CD4-positive, alpha-beta T cell treated with Interferon alpha-2 for 1 hour (primary cell): ENCODE results near the gene RPS21.
A peak's percentile ranks its signal among the peaks of the same experiment; 100 is the strongest.

Experiments used
- DNase-seq, 2 donors: peaks; one replicate each; pipeline ENCODE4 v3.0.0-alpha.2; 2020 to 2022

Gene RPS21

DNA sequence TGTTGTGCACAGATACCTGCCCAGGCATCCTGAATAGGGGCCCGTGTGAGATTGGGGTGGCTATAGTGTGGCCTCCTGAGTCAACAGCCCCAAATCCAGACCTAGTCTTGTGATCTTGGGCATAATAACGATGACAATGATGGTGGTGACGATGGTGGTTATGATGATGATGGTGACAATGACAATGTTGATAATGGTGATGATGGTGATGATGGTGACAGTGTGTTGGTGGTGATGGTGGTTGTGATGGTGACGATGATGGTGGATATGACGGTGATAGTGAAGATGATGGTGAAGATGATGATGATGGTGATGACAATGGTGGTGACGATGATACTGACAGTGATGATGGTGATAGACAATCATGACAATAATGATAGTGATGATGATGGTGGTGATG, 5.1 kb upstream of the RPS21 start:
- no peak for DNase-seq

DNA sequence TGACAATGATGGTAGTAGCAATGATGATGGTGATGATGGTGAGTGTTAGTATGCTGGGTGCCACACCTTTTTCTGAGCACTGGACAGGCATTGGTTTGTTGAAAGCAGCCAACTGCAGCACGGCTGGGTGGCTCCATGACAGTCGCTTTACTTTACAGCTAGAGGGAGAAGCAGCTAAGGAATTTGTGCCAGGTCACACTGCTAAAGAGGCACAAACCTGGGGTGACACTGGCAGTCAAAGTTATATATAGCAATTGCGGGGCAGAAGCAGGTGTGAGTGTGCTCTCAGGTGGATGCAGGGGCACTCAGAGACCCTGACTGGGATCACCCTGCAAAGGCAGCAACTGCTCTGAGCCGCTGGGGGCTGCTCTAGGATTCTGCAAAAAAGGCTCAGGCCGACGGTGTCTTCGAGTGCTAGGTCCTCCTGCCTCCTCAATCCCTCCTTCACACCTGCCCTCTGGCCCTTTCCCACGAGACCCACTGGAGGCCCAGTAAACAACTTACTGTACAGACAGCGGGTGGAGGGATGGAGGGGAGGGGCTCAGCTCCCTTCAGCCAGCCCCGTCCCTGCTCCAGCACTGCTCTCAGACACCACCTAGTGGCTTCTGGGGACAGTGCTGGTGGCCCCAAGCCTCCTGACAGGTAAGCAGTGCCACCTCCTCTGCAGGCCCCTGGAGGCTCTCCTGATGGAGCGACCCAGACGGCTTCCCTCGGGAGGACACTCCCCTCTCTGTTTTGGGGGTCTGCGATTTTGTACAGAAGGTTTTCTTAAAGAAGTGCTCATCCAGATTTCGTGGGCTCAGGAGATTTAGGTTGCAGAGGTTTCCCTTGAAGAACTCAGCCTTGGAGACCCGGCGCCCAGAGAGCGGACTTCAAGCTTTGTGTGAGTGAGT, 4.4 kb upstream of the RPS21 start:
- peak; percentile 80 to 84 for DNase-seq

DNA sequence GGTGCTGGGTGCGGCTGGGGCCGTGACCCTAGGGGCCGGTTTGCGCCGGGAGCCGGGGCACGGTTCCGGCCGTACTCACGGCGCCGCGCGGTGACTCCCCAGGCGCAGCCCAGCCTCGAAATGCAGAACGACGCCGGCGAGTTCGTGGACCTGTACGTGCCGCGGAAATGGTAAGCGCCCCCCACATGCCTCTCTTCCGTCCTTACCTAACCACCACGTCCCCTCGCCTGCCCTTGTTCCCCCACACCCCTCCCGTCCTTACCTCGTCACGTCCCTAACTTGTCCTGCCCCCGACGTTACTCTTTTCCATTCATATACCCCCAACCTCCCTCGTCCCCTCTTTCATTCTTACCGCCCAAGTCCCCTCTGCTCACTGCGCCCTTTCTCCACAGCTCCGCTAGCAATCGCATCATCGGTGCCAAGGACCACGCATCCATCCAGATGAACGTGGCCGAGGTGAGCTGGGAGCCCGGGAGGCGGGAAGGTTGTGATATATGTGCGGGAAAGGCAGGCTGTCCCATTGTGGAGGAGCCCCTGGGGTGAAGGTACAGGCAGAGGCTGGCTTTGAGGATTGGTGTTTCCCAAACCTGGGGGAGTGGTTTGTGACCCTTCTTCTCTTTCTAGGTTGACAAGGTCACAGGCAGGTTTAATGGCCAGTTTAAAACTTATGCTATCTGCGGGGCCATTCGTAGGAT, 463 bp downstream of the RPS21 start:
- DNase-seq, result no peak

DNA sequence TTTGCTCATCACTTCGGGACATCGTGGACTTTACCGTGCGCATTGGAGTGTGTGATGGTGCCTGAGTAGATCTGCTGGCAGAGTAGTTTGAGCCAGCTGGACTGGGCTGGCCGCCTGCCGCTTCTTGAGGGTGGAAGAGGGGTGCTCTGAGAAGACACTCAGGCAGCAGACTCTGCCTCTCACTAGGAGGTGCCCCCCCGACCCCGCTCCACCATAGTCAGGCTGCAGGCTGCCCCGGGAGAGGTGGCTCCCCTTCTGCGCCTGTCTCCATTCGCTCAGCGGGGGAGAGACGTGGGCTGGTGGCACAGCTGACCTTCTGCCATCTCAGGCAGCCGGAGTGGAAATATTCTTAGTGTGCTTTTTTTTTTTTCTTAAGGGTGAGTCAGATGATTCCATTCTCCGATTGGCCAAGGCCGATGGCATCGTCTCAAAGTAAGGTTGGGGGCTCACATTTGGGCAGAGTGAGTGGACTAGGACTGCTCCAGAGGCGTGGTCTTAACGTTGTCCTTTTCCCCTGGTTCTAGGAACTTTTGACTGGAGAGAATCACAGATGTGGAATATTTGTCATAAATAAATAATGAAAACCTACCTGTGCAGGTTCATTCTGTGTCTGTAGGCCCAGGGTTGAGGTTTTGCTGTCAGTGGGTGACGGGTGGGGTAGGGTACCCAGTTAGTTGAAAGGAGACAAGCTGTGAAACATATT, 1.2 kb downstream of the RPS21 start:
- DNase-seq, result no peak

DNA sequence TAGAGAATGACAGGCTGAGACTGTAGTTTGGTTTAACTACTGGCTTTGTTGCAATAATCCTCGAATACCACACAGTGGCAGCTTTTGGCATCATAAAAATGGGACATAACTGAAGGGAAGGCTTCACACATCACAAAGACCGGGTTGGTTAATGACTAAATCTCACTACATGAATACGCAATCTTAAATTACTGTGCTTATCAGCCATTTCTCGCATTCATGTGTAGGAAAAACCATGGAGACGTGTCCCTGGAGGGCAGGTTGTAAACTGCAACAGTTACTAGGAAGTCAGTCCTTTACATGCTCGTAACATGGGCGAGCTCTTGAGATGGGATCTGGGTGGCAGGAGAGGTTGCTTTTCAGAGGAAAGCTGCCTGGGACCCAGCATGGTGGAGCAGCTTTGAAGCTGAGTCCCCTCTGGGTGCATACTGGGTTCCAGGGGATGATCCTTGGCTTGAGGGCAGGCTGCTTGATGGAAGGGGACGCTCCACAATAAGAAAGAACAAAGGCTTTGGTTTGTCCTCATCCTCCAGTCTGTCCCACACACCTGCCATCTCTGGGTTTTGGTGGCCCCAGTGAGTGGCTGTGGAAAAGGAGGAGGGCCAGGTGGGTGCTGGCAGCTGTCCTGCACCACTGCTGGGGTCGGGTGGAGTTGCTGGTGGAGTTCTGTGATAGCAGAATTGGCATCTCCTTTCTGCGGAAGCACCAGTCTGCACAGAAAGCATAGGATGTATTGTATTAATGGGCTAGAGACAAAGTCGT, 2.1 kb downstream of the RPS21 start:
- no peak for DNase-seq

DNA sequence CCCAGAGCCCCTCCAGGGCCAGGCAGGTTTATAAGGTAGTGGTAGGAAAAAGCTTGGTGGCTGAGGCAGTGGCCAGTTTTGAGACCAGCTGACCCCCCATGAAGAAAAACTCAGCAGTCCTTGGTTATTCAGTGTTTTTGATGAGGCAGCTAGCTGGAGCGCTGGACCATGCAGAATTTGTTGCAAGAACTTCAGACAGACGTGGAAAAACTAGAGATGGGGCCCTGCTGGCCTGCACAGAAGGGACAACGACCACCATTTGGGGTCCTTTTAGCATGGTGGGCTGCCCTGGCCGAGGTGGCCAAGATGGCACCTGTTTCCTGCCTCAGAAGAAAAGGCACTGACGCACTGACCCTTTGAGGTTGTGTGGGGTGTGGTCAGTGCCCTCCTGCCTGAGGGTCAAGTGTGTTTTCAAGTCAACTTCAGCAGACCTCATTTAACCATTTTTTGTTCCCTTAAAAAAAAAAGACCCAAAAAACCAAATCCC, 2.7 kb downstream of the RPS21 start:
- DNase-seq, result no peak

DNA sequence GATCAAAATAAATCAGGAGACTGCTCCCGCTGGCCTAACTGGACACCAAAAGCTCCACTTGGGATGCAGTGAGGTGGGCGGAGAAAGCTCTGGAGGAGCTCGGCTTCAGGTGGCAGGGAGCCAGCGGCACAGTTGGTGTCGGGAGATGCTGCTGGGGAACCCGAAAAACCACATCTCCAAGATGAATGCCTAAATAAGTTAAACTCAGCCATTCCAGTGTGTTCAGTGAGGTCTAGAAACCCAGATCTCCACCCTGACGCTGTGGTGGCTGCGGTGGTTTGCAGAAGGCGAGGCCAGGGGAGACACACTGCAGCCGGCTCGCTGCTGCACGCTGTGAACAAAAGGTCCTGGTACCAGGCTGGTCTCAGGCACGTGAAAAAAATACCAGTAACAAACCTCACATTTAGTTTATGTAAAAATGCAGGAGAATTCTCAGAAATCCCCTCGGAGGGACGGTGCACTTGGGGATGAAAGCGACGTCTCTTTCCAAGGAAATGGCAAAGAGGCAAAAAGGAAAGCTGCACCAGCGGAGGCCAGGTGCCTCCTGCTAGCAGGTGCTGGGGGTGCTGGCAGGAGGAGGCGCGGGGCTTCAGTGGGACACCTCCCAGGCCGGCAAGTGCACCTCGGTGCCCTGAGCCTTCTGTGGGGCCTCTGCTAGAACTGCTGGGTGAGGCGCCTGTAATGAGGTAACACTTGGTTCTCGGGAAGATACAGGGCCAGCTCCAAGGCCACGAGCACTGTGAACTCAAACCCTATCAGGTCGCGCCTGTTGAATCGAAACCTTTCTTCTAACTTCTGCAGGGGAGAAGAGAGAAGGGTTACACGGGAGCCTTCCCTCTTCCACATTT, 3.6 kb downstream of the RPS21 start:
- DNase-seq, result no peak

DNA sequence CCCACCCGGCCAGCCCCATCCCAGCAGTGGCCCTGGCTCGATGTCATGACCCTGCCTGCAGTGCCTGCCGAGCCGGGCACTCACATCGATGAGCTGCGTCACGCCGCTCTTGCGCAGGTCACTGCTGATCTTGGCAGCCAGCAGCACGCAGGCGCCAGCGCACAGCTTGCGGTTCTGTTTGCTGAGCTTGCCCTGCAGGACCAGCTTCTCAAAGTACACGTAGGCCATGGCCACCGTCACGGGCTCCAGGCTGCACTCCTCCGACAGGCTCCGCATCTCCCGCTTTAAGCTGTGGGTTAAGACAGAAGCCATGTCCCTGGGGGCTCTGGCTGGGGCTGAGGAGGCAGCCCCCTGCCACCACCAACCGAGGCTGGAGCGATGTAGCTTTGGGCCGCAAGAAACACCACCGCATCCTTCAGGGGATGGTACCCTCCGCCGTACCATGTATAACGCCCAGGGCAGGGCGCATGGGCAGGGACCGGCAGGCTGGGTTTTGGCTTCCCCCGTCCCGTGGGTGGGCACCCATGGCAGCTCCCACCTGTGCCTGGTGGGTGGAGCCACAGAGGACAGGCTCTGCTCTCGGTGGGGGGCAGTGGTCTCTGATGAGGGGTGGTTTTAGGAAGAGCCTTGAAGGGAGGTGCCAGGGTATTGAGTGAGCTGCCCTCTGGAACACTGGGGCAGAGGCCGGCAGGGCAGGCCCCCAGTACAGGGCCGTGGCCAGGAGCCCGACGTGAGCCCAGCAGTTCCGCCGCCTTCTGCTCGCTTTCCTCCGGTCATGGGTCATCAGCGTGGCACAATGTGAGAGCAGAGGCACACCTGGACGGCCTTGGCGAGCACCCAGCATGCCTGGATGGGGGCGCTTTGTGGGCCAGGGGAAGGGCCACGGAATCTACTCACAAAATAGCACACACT, 4.5 kb downstream of the RPS21 start:
- no peak for DNase-seq

DNA sequence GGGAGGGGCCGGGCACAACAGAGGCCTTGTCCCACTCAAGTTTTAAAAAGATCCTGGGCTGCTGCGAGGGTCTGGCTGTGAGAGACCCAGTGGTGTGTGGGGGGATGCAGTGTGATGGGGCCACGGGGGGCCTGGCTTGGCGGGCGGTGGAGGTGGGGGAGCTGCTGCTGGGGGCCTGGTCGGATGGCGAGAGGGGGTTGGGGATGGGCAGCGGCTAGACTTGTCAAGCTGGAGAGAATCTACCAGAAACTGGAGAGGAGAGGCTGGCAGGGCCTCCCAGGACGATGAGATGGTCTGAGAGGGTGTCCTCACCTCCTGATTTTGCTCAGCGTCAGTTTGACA, 5.1 kb downstream of the RPS21 start:
- no peak for DNase-seq

DNA sequence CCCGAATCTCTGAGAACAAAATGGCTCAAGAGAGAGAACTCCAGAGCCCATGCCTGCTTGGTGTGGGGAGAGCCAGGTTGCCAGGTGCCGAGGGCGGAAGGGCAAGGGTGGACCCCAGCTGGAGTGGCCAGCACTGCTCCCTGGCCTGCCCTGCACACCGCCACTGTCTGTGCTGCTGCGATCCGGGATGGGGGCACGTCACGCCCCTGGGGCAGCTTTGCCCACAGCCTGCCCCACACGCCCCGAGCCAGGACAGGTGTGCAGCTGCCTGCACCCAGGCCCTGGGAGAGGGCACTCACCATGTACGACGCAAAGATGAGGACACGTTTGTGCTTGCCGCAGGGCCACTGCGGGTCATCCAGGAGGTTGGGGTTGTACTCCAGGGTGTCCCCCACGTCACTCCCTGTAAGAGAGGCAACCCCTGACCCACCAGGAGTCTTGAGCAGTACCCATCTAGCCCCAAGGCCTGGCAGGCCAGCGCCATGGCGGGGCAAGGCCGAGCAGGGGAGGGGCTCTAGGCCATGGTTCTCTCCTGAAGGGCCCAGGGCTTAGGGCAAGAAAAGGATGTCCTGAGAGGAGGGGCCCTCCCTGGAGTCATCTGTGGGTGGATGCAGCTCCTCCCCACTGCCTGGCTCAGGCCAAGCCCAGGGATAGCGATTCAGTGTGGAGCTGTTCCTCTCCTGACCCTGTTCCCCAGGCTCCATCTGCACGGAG, 5.9 kb downstream of the RPS21 start:
- DNase-seq, result no peak

DNA sequence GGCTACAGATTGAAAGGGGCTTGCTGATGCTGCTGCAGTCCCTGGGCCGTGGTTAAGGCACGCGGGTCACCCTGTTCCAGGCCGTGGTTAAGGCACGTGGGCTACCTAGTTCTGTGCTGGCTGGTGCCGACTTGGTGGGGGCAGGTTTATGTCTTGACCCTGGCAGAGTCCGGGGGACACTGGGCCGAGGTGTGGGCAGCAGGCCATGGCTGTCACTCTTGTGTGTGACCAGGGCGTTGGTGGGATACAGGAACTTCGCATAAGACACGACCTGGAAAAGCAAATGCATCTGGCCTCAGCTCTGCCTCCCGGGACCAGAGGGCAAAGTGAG, 6.4 kb downstream of the RPS21 start:
- DNase-seq, result no peak

DNA sequence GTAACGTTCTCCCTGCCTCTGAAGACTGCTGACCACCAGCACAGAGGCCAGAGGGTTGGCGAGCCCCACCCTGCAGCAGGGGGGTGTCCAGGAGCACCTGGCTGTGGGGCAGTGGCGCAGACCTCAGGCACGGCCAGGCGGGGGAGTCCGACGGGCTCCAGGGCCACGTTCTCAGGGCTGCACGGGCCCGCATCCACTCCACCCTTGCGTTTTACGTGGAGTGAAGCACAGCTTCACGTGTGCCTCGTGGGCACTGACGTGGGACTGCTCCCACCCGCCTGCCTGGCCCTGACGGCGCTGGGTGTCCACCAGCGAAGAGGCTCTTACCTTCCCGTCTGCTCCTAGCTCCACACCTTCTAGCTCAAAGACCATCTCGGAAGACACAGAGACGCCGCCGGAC, 6.9 kb downstream of the RPS21 start:
- DNase-seq, result no peak

DNA sequence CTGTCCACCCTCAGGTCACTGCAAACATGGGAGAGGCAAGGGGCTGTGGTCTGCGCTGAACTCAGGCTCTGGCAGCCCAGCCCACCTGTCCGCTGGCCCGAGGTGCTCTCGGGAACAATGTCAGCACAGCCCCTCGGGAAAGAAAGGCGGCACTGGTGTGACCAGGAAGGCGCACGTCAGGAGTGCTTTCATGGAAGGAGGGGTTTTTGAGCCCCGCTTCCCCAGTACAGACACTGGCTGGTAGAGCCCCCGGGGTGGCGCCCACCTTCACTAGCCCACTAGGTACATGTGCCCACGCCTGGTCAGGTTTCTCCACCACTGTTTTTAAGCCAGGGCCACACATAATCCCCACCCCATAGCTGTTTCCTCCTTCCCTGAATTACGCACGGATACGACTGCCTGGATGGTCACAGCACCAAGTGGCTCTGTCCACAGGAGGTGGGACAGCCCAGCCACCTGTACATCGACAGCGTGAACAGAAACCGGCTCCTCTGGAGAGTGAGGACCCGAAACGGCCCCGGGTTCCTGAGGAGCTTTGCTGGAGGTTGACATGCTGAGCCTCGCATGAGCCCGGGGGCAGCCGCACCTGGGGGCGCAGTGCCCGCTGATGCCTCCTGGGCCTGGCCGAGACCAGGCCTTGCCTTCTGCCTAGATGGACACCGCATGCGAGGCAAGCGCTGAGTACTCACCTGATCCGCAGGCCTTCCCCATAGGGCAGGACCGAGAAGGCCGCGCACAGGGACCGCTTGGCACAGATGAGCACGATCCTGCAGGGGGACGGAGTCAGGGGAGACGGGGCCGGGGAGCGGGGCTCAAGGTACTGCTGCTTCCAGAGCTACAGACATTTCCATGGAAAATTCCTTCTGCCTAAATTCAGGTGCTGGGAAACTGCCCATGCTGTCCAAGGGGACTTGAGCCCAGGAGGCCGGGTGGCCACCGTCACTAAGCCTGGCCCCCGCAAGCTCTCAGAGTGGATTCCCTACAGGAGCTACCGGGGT, 7.6 kb downstream of the RPS21 start:
- DNase-seq, result no peak

DNA sequence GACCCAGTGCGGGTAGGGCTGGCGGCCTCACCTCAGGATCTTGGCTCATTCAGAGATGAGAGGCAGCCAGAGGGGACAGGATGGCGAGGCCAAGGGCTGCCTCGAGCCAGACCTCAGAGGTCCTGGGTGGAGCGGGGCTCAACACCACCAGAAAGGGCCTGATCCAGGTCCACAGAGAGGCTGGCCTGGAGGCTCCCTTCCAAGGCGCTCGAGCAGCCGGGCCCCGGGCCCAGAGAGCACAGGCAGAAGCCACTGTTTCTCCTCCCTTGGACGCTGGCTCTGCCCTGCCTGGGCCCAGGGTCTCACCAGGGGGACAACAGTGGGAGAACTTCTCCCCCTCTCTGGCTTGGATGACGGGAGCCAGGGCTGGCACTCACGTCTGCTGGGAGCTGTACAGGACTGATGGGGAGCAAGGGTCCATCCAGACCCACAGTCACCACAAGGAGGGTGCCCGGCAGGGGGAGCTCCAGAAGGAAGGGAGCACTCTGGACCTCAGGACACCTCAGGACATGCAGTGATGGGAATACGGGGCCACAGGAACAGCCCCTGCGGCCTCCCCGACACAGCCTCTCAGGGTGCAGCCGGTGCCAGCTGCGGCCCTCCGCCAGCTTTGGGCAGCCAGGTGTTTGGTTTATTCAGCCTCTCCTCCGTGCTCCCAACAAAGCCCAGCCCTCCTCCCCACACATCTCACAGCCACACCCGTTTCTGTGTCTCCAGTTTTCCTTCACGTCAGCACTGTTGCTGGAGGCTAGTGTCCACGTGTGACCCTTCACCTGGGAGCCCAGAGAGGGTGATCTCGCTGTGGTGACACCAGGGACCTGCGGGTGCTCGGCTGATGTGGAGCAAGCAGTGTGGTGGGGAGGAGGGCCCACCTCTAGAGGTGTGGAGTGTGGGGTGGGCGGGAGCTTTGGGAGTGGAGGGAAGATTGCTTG, 8.7 kb downstream of the RPS21 start:
- DNase-seq, result no peak

DNA sequence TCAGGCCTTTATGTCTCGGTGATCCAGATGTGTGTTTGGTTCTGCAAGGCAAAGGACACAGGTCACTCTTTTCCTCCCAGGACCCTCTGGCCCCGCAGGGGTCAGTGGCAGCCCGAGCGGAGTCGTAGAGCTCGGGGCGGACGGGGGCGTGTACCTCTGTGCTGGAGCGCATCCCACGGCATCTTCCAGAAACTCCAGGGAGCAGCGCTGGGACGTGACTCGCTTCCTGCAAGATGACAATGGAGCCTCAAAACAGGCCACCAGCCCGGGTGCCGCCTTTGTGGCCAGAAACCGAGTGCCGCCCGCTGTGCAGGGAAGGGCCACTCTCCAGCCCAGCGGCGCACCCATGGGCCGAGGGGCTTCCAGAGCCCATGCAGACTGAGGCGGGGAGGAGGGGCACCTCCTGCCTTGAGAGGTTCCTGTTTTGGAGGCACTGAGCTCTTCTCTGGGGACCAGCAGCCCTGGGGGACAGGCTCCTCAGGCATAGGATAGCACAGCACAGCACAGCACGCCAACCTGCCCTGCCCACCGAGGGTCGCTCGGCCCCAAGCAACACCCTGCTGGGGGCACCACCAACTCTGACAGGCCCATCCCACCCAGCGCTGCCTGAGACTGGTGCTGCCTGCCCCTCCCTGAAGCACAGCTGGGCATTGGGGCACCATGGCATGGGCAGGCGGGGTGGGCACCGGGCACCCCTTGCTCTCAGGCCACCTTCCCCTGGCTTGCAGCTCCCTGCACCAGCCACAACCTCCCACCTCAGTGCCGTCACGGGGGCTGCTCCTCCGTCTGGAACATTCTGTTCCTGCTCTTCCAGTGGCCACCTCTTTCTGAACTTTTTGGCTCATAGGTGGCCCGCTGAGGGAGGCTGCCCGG, 9.7 kb downstream of the RPS21 start:
- DNase-seq, result no peak

DNA sequence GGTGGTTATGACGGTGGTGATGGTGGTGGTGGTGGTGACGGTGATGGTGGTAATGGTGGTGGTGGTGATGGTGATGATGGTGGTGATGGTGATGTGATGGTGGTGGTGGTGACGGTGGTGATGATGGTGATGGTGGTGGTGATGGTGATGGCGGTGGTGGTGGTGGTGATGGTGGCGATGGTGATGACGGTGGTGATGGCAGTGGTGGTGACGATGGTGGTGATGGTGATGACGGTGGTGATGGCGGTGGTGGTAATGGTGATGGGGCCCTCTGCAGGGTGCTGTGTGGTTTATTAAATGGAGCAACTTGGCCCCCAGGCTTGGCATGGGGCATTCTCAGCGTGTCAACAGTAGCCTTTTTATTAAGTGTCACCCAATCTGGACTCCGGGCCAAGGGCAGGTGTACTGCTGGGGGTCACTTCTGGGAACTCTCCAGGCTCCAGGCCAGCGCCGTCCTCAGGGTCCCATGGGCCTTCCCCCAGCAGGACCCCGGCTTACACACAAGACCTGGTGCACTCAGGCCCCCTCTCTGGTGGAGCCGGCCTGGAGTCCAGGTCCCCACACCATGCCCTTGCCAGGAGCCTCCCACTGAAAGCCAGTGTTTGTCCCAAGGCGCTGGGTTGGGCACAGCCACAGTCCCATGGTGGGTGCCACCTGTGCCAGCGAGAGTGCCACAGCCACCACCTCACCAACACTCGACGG, 11.4 kb downstream of the RPS21 start:
- DNase-seq, result no peak
